ENCODE data around the gene NEDD4L. TPM values are rescaled to one million over a fixed set of nuclear protein-coding genes. Genes with fewer than 3 reads are reported as not detected.

Gene NEDD4L
- total RNA-seq, 2 donors from 2014 or later: 149 to 212 TPM

DNA sequence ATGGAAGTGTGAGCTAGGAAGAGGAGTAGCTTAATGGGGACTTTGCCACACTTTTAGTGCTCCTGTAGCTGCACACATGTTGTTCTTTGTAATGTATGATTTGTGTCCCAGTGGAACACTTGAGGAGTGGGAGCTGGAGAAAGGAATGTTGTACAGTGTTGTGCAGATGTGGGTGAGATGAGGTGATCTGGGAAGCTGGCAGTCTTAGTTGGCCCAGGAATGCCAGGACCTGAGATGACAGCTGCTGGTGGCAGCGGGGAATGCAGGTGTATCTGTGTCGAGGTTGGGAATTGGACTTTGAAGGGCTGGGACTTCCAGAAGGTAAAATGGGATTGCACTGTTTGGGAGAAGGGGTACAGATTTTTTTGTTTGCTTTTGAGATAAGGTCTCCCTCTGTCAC lies 23.6 kb downstream of the NEDD4L start:
- Histone ChIP-seq H3K9me3 (no peaks in the 10 kb centered on the region), H3K4me3 (no peak overlapping the region), H3K9ac (ENCODE audit: low read depth in 2 of 2, low read length in 2 of 2) (no peak overlapping the region), H3K27me3 (no peaks in the 10 kb centered on the region), H3K4me1 (no peaks in the 10 kb centered on the region), H3K36me3 (no peaks in the 10 kb centered on the region), H3K27ac (no peak overlapping the region)
- TF ChIP-seq, protein P1, sequence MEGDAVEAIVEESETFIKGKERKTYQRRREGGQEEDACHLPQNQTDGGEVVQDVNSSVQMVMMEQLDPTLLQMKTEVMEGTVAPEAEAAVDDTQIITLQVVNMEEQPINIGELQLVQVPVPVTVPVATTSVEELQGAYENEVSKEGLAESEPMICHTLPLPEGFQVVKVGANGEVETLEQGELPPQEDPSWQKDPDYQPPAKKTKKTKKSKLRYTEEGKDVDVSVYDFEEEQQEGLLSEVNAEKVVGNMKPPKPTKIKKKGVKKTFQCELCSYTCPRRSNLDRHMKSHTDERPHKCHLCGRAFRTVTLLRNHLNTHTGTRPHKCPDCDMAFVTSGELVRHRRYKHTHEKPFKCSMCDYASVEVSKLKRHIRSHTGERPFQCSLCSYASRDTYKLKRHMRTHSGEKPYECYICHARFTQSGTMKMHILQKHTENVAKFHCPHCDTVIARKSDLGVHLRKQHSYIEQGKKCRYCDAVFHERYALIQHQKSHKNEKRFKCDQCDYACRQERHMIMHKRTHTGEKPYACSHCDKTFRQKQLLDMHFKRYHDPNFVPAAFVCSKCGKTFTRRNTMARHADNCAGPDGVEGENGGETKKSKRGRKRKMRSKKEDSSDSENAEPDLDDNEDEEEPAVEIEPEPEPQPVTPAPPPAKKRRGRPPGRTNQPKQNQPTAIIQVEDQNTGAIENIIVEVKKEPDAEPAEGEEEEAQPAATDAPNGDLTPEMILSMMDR (IDR thresholded peaks at IDR 0.05): no peak
- intact Hi-C loops (cut with DNase I): loop anchor here (10.0 kb wide), 1 partner anchor 257 kb away; no protein-coding TSS in a partner anchor
- DNase-seq: no peak

DNA sequence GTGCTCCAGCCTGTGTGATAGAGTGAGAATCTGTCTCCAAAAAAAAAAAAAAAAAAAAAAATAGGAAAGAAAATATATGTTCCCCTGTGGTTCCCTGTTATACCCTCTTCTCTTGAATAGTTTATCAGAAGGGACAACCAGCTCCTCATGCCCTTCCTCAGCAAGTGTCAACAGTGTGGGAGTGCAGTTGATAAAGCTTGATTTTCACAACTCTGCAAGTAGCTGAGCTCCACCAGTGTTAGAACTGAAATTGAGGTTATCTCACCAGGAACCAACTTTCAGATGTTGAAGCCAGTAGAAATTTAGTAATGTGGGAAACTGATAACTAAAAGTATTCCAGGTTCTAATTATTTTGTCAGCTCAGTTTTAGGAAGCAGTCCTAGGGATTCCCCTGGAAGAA lies 25.1 kb downstream of the NEDD4L start:
- intact Hi-C loops (cut with DNase I): loop anchor here (10.0 kb wide), 1 partner anchor 256 kb away; no protein-coding TSS in a partner anchor
- Histone ChIP-seq H3K9ac (ENCODE audit: low read depth in 2 of 2, low read length in 2 of 2) (no peak overlapping the region), H3K27me3 (no peaks in the 10 kb centered on the region), H3K4me3 (no peak overlapping the region), H3K27ac (no peak overlapping the region), H3K9me3 (no peaks in the 10 kb centered on the region), H3K36me3 (no peaks in the 10 kb centered on the region), H3K4me1 (no peaks in the 10 kb centered on the region)
- TF ChIP-seq, protein P1 (IDR thresholded peaks at IDR 0.05): no peak
- DNase-seq: no peak

DNA sequence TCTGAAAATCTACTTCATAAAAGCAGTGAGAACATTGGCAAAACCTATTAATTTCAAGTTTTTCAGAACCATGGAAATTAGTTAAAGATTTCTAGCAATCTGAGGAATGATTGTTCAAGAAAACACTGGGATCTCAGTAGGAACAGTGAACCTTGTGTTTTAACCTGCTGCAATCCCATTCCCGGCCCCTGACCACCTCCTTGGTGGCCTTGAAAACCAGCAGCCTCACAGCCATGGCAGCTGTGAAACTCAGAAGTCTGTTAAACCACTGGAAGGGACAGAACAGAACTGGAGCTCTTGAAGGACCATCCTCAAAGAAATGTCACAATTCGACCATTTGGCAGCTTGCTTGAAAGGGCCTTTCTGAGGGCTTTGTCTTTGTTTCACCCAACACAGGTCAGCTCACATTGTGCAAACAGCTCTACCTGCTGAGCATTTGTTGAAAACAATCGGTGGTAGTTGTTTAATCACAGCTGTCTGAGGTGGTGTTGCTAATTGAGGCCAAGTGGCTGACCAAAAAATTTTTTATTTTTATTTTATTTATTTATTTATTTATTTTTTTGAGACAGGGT lies 25.8 kb downstream of the NEDD4L start:
- Histone ChIP-seq H3K36me3 (no peaks in the 10 kb centered on the region), H3K4me1 (no peaks in the 10 kb centered on the region), H3K4me3 (no peak overlapping the region), H3K9me3 (no peaks in the 10 kb centered on the region), H3K9ac (ENCODE audit: low read depth in 2 of 2, low read length in 2 of 2) (no peak overlapping the region), H3K27me3 (no peaks in the 10 kb centered on the region), H3K27ac (no peak overlapping the region)
- DNase-seq: no peak
- TF ChIP-seq, protein P1 (IDR thresholded peaks at IDR 0.05): no peak
- intact Hi-C loops (cut with DNase I): loop anchor here (10.0 kb wide), 1 partner anchor 255 kb away; no protein-coding TSS in a partner anchor

DNA sequence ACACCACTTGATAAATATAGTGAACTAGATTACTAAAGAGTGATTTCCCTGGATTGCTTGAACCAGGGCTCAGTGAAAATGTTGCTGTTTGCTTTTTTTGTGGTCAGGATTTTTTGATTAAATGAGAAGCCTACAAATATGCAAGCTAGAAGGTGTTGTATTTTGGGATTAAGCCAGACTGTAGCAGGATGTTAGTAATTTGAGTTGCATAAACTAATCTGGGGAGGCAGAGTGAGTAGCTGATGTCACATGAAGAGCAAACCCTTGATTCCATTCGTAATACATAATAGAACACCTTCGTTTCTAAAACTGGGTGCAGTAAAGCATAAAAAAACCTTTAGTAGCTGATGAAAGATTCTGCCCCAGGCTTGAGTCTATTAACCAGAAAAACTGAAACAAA lies 32.0 kb downstream of the NEDD4L start:
- Histone ChIP-seq H3K36me3 (no peaks in the 10 kb centered on the region), H3K9ac (ENCODE audit: low read depth in 2 of 2, low read length in 2 of 2) (no peak overlapping the region), H3K9me3 (no peaks in the 10 kb centered on the region), H3K4me3 (no peak overlapping the region), H3K27me3 (no peaks in the 10 kb centered on the region), H3K4me1 (no peaks in the 10 kb centered on the region), H3K27ac (no peak overlapping the region)
- TF ChIP-seq, protein P1 (IDR thresholded peaks at IDR 0.05): no peak
- no peak for DNase-seq
- intact Hi-C loops (cut with DNase I): no loop called here

DNA sequence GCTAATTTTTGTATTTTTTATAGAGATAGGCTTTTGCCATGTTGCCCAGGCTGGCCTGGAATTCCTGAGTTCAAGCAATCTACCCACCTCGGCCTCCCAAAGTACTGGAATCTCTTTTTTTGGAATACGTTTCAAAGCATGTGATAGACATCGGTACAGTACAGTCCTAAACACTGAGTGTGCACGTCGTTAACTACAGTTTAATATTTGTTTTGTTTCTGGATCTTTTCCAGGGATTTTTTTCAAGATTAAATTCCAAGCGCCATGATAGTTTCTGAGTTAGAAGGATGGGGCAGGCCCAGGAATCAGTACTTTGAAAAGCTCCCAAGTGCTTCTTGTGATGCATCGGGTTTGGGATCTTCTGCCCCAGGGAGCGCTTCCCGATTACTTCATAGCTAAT lies 33.3 kb downstream of the NEDD4L start:
- intact Hi-C loops (cut with DNase I): no loop called here
- no peaks in the 10 kb centered on the region for H3K9me3 ChIP-seq
- H3K27ac ChIP-seq: no peak overlapping the region

More for the DNA sequence above, 33.3 kb downstream of the NEDD4L start:
- no peak overlapping the region for H3K9ac ChIP-seq (ENCODE audit: low read depth in 2 of 2, low read length in 2 of 2)
- no peaks in the 10 kb centered on the region for H3K27me3 ChIP-seq
- DNase-seq: no peak
- H3K4me1 ChIP-seq: no peaks in the 10 kb centered on the region
- TF ChIP-seq, protein P1 (IDR thresholded peaks at IDR 0.05): no peak
- H3K4me3 ChIP-seq: no peak overlapping the region
- H3K36me3 ChIP-seq: no peaks in the 10 kb centered on the region

Data from colonic mucosa (tissue), 4 donors.